Fibroblast of mammary gland (primary cell): Measurements from ENCODE around the gene RNPS1.

ENCODE experiments used
- DNase-seq: peaks from one replicate; pipeline ENCODE4 v3.0.0-alpha.2; 2010; ENCODE audit warnings: low read depth
- H3K4me3 ChIP-seq: 2 replicates; pipeline ENCODE4 v1.5.1; 2011; ENCODE audit warnings: low read depth, mild to moderate bottlenecking, low read length, moderate library complexity; ENCODE audit not compliant: control insufficient read depth
- CTCF ChIP-seq: conservative IDR thresholded peaks from 2 replicates; pipeline ENCODE4 v1.5.1; 2011; ENCODE audit warnings: low read depth, low read length, inconsistent platforms; ENCODE audit not compliant: control insufficient read depth, insufficient read depth

Gene RNPS1

DNA sequence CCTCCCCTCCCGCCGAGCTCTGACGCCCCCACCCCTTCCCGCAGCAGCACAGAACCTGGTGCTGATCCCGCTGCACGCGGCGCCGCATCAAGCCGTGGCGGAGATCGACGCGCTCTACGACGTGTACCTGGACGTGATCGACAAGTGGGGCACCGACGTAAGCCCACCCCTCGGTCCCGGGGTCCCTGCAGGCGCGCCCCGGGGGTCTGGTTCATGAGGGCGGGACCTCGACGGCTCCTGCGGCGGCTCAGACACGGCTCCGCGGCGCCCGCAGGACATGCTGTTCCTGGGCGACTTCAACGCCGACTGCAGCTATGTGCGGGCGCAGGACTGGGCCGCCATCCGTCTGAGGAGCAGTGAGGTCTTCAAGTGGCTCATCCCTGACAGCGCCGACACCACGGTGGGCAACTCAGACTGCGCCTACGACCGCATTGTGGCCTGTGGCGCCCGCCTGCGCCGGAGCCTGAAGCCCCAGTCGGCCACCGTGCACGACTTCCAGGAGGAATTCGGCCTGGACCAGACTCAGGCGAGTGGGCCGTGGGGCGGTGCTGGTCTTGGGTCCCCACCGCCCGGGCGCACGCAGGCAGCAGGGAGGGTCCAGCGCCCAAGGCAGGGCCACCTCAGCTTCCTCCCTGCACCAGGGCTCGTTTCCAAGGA is 30.3 kb downstream of the RNPS1 start:
- no peak for DNase-seq
- no peak for TF ChIP-seq CTCF
- no peak overlapping the region for H3K4me3 ChIP-seq

- no peak overlapping the region for H3K4me3 ChIP-seq
- DNase-seq: no peak
- no peak for TF ChIP-seq CTCF
Observed at GRCh38 chr16:2237102-2237482, 30.8 kb downstream of the RNPS1 start.

DNA sequence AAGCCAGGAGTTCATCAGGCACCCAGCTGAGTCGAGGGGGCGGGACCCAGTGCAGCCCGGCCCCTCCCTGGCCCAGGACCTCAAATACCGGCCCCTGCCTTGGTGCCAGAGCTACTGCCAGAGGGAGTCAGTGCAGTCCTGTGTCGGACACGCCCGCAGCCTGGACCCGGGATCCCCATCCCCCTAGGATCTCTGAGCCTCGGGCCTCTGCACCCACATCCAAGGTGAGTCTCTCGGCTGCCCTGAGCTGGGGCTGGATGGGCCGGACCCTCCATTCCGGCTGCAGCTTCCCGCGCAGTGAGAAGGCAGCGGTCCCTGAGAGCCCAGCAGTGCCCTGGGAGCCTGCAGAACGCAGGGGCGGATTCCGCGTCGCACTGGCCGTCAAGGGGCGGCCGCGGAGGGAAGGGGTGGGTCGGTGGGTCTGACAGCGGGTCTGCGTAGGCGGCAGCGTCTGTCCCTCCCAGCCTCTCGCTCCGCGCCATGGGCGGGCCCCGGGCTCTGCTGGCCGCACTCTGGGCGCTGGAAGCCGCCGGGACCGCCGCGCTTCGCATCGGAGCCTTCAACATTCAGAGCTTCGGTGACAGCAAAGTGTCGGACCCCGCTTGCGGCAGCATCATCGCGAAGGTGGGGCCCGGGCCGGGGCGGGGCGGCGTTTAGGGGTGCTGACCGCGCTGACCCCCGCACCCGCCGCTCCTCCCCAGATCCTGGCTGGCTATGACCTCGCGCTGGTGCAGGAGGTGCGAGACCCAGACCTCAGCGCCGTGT is 31.4 kb downstream of the RNPS1 start, which contains the start of gene DNASE1L2:
DNASE1L2 (plus strand) TSS at position 108 of the 765 bp plus-strand sequence; CDS start at position 481, 373 bp downstream.
- H3K4me3 ChIP-seq: peak within 1 kb of the TSS; percentile 12
- TF ChIP-seq CTCF: no peak
- no peak for DNase-seq

DNA sequence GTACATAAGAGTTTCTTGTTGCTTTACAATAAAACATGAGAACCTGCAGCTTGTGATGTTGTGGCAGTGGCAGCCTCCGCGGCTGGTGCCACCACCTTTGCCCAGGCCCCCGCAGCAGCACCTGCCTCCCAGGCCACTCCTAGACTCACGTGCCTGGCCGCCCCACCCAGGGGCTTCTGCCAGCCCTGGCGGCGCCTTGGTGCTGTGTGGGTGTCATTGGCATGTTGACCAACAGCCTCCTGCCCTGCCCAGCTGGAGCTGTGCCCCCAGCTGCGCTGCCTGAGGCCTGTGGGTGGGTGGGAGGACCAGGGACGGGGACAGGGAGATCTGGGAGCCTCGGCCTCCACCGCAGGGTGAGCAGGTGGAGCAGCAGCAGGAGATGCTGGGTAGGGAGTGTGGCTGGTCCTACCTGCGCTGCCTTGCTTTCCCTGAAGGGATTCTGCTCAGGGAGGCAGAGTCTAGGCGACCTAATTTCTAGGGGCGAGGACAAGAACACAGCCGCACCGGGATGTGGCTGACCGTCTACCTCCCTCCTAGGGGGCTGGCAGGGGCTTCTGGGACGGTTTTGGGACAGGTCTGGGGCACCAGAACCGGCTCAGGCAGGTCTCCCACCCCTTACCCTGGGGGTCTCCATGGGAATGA is 32.1 kb downstream of the RNPS1 start:
- no peak for TF ChIP-seq CTCF
- no peak overlapping the region for H3K4me3 ChIP-seq
- no peak for DNase-seq

GRCh38 chr16:2235234-2235651 is 32.7 kb downstream of the RNPS1 start:
- no peak for DNase-seq
- TF ChIP-seq CTCF: no peak
- H3K4me3 ChIP-seq: no peak overlapping the region

GRCh38 chr16:2234813-2235170 is 33.1 kb downstream of the RNPS1 start:
- H3K4me3 ChIP-seq: no peak overlapping the region
- DNase-seq: no peak
- TF ChIP-seq CTCF: no peak
